B cell (primary cell): ENCODE results near the gene SRGAP2C. TPM values are rescaled to one million over a fixed set of nuclear protein-coding genes. Genes with fewer than 3 reads are reported as not detected.
"Not testable (repeated sequence)": the region's sequence is repeated elsewhere in the genome, so short reads cannot be mapped to it uniquely, and the experiment has no call there.

Experiments
- ATAC-seq: fragments of 200-7000 bp; cut with Tn5 transposase; one replicate; pipeline ENCODE4 v1.10.0; 2021; ENCODE audit warnings: low read depth, mild to moderate bottlenecking, moderate number of reproducible peaks, moderate library complexity
- CTCF ChIA-PET: fragments of 350-600 bp; sonication (Branson Sonifier 250); formaldehyde crosslinking; loops from one replicate; lab custom pipeline; 2021; ENCODE audit warnings: antibody characterized with exemption, inconsistent platforms; lab: Charles Lee
- POLR2A ChIA-PET: fragments of 350-600 bp; sonication (Branson Sonifier 250); formaldehyde crosslinking; loops from one replicate; lab custom pipeline; 2021; ENCODE audit warnings: antibody characterized with exemption; lab: Charles Lee
- DNase-seq: peaks from one replicate; pipeline ENCODE4 v3.0.0; 2013
- H2AFZ ChIP-seq: 2 replicates; pipeline ENCODE4 v1.6.1; 2012; ENCODE audit warnings: mild to moderate bottlenecking, low read depth, low read length; ENCODE audit not compliant: insufficient read depth, poor library complexity, severe bottlenecking
- H3K27ac ChIP-seq, 2 donors: 1 replicate in 1 of 2; 2 replicates in 1 of 2; pipeline ENCODE4 v1.5.1; 2012 to 2013; ENCODE audit warnings: low read length in 2 of 2, mild to moderate bottlenecking in 2 of 2, moderate library complexity in 1 of 2
- H3K27me3 ChIP-seq, 4 experiments: fragments of 200-600 bp in 1 of 4; sonication (generic) in 1 of 4; replicated peaks in 1 of 4; 1 replicate in 2 of 4; 2 replicates in 2 of 4; pipeline versions ENCODE4 v1.6.1 to v1.7.0; 2013 to 2016; ENCODE audit warnings: low read length in 3 of 4, mild to moderate bottlenecking in 2 of 4, mixed read lengths in 1 of 4, moderate library complexity in 1 of 4; ENCODE audit not compliant: insufficient read depth in 4 of 4, control insufficient read depth in 3 of 4; ENCODE audit errors: control extremely low read depth in 1 of 4
- H3K36me3 ChIP-seq, 2 experiments: replicated peaks in 1 of 2; 1 replicate in 1 of 2; 2 replicates in 1 of 2; pipeline versions ENCODE4 v1.6.1 to v1.7.1; 2013; ENCODE audit warnings: low read length in 1 of 2; ENCODE audit not compliant: insufficient read depth in 2 of 2, control insufficient read depth in 1 of 2; ENCODE audit errors: control extremely low read depth in 1 of 2, extremely low read depth in 1 of 2
- H3K4me1 ChIP-seq, 2 donors: fragments of 200-600 bp in 1 of 2; sonication (generic) in 1 of 2; 1 replicate in 1 of 2; 2 replicates in 1 of 2; pipeline versions ENCODE4 v1.5.1 to v1.6.1; 2013 to 2017; ENCODE audit warnings: low read length in 2 of 2; ENCODE audit not compliant: control insufficient read depth in 2 of 2, insufficient read depth in 2 of 2
- H3K4me2 ChIP-seq: replicated peaks from 2 replicates; pipeline ENCODE3; 2012; ENCODE audit warnings: mild to moderate bottlenecking, low read depth, low read length; ENCODE audit not compliant: poor library complexity, severe bottlenecking
- H3K4me3 ChIP-seq, 5 experiments: fragments of 200-600 bp in 1 of 5; sonication (generic) in 1 of 5; 1 replicate in 3 of 5; 2 replicates in 2 of 5; pipeline versions ENCODE4 v1.5.1 to v1.7.0; 2011 to 2016; ENCODE audit warnings: low read length in 4 of 5, mild to moderate bottlenecking in 4 of 5, low read depth in 2 of 5, control low read depth in 1 of 5, moderate library complexity in 1 of 5; ENCODE audit not compliant: insufficient read depth in 1 of 5; ENCODE audit errors: control extremely low read depth in 1 of 5, extremely low read depth in 1 of 5
- H3K79me2 ChIP-seq: fragments of 200-600 bp; sonication (generic); one replicate; pipeline ENCODE4 v1.6.0; 2016; ENCODE audit warnings: low read length; ENCODE audit not compliant: control insufficient read depth, insufficient read depth
- H3K9ac ChIP-seq: fragments of 200-600 bp; sonication (generic); 2 replicates; pipeline ENCODE4 v1.6.1; 2017; ENCODE audit warnings: mild to moderate bottlenecking, low read length, moderate library complexity
- H3K9me3 ChIP-seq, 3 donors: one replicate each; pipeline versions ENCODE4 v1.6.1 to v1.7.1; 2013; ENCODE audit warnings: low read length in 2 of 3; ENCODE audit not compliant: control insufficient read depth in 2 of 3, insufficient read depth in 1 of 3; ENCODE audit errors: control extremely low read depth in 1 of 3
- H4K20me1 ChIP-seq: 2 replicates; pipeline ENCODE4 v1.6.0; 2012; ENCODE audit warnings: mild to moderate bottlenecking, low read length; ENCODE audit not compliant: insufficient read depth, control insufficient read depth, poor library complexity, severe bottlenecking
- H3K27ac Mint-ChIP-seq: one replicate; pipeline ENCODE4 v1.8.0; 2021; ENCODE audit warnings: mixed read lengths
- H3K27me3 Mint-ChIP-seq: one replicate; pipeline ENCODE4 v1.8.0; 2021; ENCODE audit warnings: mixed read lengths
- H3K4me1 Mint-ChIP-seq: one replicate; pipeline ENCODE4 v1.8.0; 2021; ENCODE audit warnings: mixed read lengths
- H3K4me3 Mint-ChIP-seq: one replicate; pipeline ENCODE4 v1.8.0; 2021; ENCODE audit warnings: mixed read lengths
- H3K9me3 Mint-ChIP-seq: one replicate; pipeline ENCODE4 v1.8.0; 2022; ENCODE audit warnings: mixed read lengths; ENCODE audit not compliant: insufficient read depth
- WGBS: methylation state at CpG from one replicate; pipeline ENCODE4 v1.1.5; 2013; ENCODE audit warnings: missing lambda C conversion rate; ENCODE audit not compliant: insufficient coverage; 5-methylcytosine and 5-hydroxymethylcytosine counted together
- intact Hi-C: fragments of 100-400 bp; cut with micrococcal nuclease; formaldehyde crosslinking; loops from one replicate; pipeline ENCODE4 v1.10.0; 2022
- polyA plus RNA-seq: library from polyadenylated mRNA; depleted of rRNA; stranded (reverse); fragments of >200 nt; gene quantifications from 2 replicates; pipeline ENCODE4 v1.2.3, GENCODE V29; 2012
- total RNA-seq, 2 donors: library from RNA; stranded (reverse); fragments of 120-200 nt in 1 of 2; gene quantifications; 1 replicate in 1 of 2; 2 replicates in 1 of 2; pipeline versions ENCODE4 v1.2.3 to v1.2.4, GENCODE V29; 2013 to 2022

SRGAP2C gene
- total and polyA plus RNA-seq, 2 donors (not counting 1 experiment from before 2014, with no cell fraction given) = 2.2 to 40.7 TPM

DNA sequence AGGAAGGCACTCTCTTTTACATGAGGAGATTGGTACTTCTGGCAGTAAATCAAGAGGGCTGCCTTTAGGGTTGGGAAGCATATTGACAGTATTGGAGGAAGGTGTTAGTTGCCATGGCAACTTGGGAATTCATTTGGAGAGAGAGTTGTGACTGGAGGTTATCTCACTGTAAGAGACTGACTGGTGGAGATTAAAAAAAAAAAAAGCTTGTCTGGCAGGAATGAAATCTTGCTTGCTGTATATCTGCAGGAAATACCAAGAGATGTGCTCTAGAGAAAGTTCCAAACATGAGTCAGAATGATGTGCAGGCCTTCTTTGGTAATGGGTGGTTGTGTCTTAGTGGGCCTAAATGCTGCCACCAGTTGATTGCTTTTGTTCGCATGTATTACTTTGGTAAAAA is 59.1 kb downstream of the SRGAP2C start:
- ATAC-seq, H3K27ac ChIP-seq, H3K9ac ChIP-seq, H3K9me3 ChIP-seq, H3K4me2 ChIP-seq, H3K27me3 ChIP-seq, H4K20me1 ChIP-seq, H3K4me1 ChIP-seq, CTCF ChIA-PET, H3K27me3 Mint-ChIP-seq, H3K4me3 ChIP-seq, POLR2A ChIA-PET, H3K4me1 Mint-ChIP-seq, H3K9me3 Mint-ChIP-seq, H2AFZ ChIP-seq, intact Hi-C loops, DNase-seq, H3K27ac Mint-ChIP-seq, H3K79me2 ChIP-seq, H3K4me3 Mint-ChIP-seq, H3K36me3 ChIP-seq: not testable (repeated sequence)
- no CpG with 5 or more reads among the region's 1 CpG for whole genome bisulfite sequencing

DNA sequence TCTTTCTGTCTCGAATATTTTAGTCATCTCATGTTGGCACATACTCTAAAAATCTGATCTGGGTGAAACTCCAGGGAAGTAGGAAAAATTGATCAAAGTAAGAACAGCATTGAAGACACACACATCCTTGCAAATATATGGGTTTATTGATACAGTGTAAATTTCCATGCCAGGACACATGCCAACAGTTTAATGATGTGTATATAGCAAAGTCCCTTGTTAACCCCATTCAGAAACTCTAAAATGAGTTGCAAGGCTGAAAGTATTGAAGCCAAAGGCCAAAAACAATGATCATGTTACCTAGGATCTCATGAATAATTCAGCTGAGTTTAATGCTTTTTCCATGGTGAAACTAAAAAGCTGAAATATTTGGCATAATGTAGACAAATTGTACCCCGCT is 61.6 kb downstream of the SRGAP2C start:
- WGBS = no CpG with 5 or more reads among the region's 2 CpGs
- H3K4me2 ChIP-seq, H3K4me3 ChIP-seq, H3K27me3 Mint-ChIP-seq, H4K20me1 ChIP-seq, H3K9me3 Mint-ChIP-seq, H3K9ac ChIP-seq, H3K4me1 Mint-ChIP-seq, H3K4me1 ChIP-seq, H3K79me2 ChIP-seq, H3K4me3 Mint-ChIP-seq, POLR2A ChIA-PET, intact Hi-C loops, H3K9me3 ChIP-seq, H2AFZ ChIP-seq, CTCF ChIA-PET, H3K27ac Mint-ChIP-seq, H3K27me3 ChIP-seq, H3K27ac ChIP-seq, DNase-seq, ATAC-seq, H3K36me3 ChIP-seq: not testable (repeated sequence)

DNA sequence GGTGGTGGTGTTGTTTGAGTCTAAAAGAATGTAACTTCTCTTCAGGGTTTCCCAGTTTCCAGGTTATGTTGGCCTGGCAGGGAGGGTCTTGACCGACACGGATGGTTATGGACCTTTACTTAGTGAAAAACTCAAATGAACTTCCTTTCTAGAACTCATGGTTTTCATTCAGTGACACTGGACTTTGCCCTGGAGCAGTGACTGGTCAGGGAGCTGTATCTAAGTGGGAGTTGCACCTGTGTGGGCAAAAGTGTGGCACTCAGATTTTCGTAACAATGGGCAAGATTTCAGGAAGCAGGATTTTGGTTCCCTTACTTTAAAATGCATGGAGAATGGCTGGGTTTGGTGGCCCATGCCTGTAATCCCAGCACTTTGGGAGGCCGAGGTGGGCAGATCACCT is 67.9 kb downstream of the SRGAP2C start:
- H3K4me1 Mint-ChIP-seq, H3K9ac ChIP-seq, intact Hi-C loops, H3K27me3 Mint-ChIP-seq, POLR2A ChIA-PET, H3K4me2 ChIP-seq, H3K9me3 ChIP-seq, H3K4me3 Mint-ChIP-seq, DNase-seq, CTCF ChIA-PET, H2AFZ ChIP-seq, ATAC-seq, H3K36me3 ChIP-seq, H3K4me3 ChIP-seq, H3K27ac Mint-ChIP-seq, H3K79me2 ChIP-seq, H3K27me3 ChIP-seq, H3K4me1 ChIP-seq, H4K20me1 ChIP-seq, H3K9me3 Mint-ChIP-seq, H3K27ac ChIP-seq: not testable (repeated sequence)
- no CpG with 5 or more reads among the region's 4 CpGs for WGBS

DNA sequence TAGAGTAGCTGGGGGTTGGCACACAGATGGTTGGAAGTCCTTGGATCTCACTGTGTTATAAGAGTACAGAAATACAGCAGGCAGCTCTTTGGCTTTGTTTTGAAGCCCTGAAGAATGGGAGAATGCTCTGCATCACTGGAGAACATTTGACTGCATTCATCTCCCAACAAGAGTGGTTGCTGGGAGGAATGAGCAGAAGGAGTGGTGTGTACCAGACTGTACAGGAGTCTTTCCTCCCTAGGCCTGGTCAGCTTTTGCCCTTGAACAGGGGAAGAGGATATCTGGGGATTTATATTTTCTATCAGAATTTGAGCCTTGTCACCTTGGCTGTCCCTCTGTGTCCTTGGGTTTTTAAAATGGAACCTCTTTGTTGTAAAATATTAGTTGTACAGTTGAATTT is 69.8 kb downstream of the SRGAP2C start:
- H3K27ac ChIP-seq, H3K79me2 ChIP-seq, DNase-seq, H4K20me1 ChIP-seq, H3K36me3 ChIP-seq, H3K27me3 Mint-ChIP-seq, H3K4me3 Mint-ChIP-seq, H3K9ac ChIP-seq, CTCF ChIA-PET, ATAC-seq, H3K4me3 ChIP-seq, H3K9me3 ChIP-seq, intact Hi-C loops, H3K27me3 ChIP-seq, H3K4me2 ChIP-seq, H3K4me1 ChIP-seq, H2AFZ ChIP-seq, POLR2A ChIA-PET, H3K9me3 Mint-ChIP-seq, H3K4me1 Mint-ChIP-seq, H3K27ac Mint-ChIP-seq: not testable (repeated sequence)
